Kidney (tissue), 14 donors: ENCODE data around the gene NDUFV3. TPM values are rescaled to one million over a fixed set of nuclear protein-coding genes. Genes with fewer than 3 reads are reported as not detected.
"Not testable (repeated sequence)": the region's sequence is repeated elsewhere in the genome, so short reads cannot be mapped to it uniquely, and the experiment has no call there.

Experiments used
- DNase-seq, 5 donors: peaks; one replicate each; pipeline ENCODE4 v3.0.0-alpha.2; 2013 to 2020
- FAIRE-seq: peaks from 2 replicates; lab custom pipeline; 2012; peaks lifted over from hg19 to GRCh38; lab: Jason Lieb, UNC
- H3K27ac ChIP-seq, 2 donors: one replicate each; pipeline ENCODE4 v1.7.0; 2013; ENCODE audit warnings: low read depth in 2 of 2, low read length in 2 of 2, inconsistent platforms in 1 of 2
- H3K27me3 ChIP-seq: one replicate; pipeline ENCODE4 v1.7.1; 2013; ENCODE audit warnings: low read length, inconsistent platforms; ENCODE audit not compliant: control insufficient read depth, insufficient read depth
- H3K36me3 ChIP-seq, 3 donors: one replicate each; pipeline versions ENCODE4 v1.7.0 to v1.7.1; 2013; ENCODE audit warnings: low read length in 3 of 3, control low read depth in 1 of 3, inconsistent platforms in 1 of 3; ENCODE audit not compliant: insufficient read depth in 3 of 3, control insufficient read depth in 2 of 3
- H3K4me1 ChIP-seq, 3 donors: one replicate each; pipeline versions ENCODE4 v1.7.0 to v1.7.1; 2013; ENCODE audit warnings: low read length in 3 of 3, inconsistent platforms in 1 of 3, low read depth in 1 of 3; ENCODE audit not compliant: control insufficient read depth in 2 of 3, insufficient read depth in 2 of 3
- H3K4me3 ChIP-seq, 3 donors: one replicate each; pipeline versions ENCODE4 v1.7.0 to v1.8.1; 2013; ENCODE audit warnings: low read length in 3 of 3, control low read depth in 1 of 3, inconsistent platforms in 1 of 3
- H3K9ac ChIP-seq, 3 donors: one replicate each; pipeline versions ENCODE4 v1.7.0 to v1.7.1; 2013; ENCODE audit warnings: low read length in 3 of 3, control low read depth in 1 of 3, inconsistent platforms in 1 of 3
- H3K9me3 ChIP-seq, 3 donors: one replicate each; pipeline versions ENCODE4 v1.7.0 to v1.7.1; 2013; ENCODE audit warnings: low read length in 3 of 3, control low read depth in 1 of 3, inconsistent platforms in 1 of 3; ENCODE audit not compliant: control insufficient read depth in 2 of 3, insufficient read depth in 1 of 3
- CTCF ChIP-seq: IDR thresholded peaks from 3 replicates; pipeline ENCODE4 v1.5.1; 2012; ENCODE audit warnings: mild to moderate bottlenecking, moderate library complexity, borderline replicate concordance; ENCODE audit not compliant: insufficient read depth; ENCODE audit errors: extremely low read depth
- intact Hi-C: fragments of 100-400 bp; cut with DNase I; formaldehyde crosslinking; loops from one replicate; pipeline ENCODE4 v1.11.1; 2022
- polyA plus RNA-seq: library from polyadenylated mRNA; stranded (reverse); fragments of 350-450 nt; fragmentation: Illumina TruSeq; extraction: RNeasy Lipid Tissue Mini Kit (QIAGEN cat#74804); gene quantifications from one replicate; pipeline ENCODE4 v1.2.3, GENCODE V29; 2014; ENCODE audit warnings: low read depth, low replicate concordance; ENCODE audit not compliant: insufficient read depth
- total RNA-seq: library from RNA; stranded (reverse); fragmentation: NEBNext Ultra II Directional; extraction: Animal tissue kit (Norgen Biotek cat#: 25700); gene quantifications from one replicate; pipeline ENCODE4 v1.2.1, GENCODE V29; 2021
- donor health status: control.
- donor health status: control.
- donor health status: control.
- donor health status: control.
- donor health status: control.
- donor health status: DM: yes; HTN: yes; CAD: no.
- donor health status: Normal renal cell carcinoma (clear cell type).

NDUFV3 gene
- total and polyA plus RNA-seq, 2 donors from 2014 or later: 29.6 to 37.0 TPM

DNA sequence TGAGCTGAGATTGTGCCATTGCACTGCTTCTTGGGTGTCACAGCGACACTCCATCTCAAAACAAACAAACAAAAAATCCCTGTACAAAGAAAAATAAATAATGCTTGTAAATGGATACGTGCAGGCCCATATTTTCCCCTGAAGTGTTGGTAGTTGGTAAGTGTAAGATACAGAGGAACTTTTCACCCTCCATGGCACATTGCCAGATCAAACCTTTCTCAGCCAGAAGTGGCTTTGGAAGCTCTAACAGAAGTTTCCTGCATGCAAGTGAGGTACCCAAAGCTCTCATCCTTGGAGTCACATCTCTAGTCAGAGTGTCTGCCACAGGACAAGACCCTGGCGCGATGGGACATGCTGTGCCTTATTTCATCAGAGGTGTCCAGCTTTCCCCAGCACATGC is 7.3 kb downstream of the NDUFV3 start:
- Histone ChIP-seq H3K9ac (no peak overlapping the region), H3K4me1 (peaks cover 0 to 2% (median 0%) of the 10 kb centered on the region in 3 donors), H3K4me3 (no peak overlapping the region), H3K27ac (no peak overlapping the region), H3K27me3 (no peaks in the 10 kb centered on the region), H3K9me3 (no peaks in the 10 kb centered on the region), H3K36me3 (peaks cover 4 to 27% (median 26%) of the 10 kb centered on the region in 3 donors)
- FAIRE-seq (no peak), DNase-seq (no peak)
- TF ChIP-seq CTCF: no peak
- intact Hi-C loops: no loop called here

DNA sequence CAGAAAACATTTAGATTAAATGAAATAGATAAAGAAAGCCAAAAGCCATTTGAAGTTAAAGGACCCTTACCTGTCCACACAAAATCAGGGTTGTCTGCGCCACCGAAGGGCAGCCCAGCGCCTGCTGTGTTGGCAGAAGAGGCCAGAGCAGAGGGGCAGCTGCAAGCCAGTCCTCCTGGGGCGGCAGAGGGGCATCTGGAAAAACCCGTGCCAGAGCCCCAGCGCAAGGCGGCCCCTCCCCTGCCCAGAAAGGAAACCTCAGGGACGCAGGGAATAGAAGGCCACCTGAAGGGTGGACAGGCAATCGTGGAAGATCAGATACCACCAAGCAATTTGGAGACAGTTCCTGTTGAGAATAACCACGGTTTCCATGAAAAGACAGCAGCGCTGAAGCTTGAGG is 10.7 kb downstream of the NDUFV3 start:
- DNase-seq: no peak
- Histone ChIP-seq H3K4me3 (no peak overlapping the region), H3K9me3 (no peaks in the 10 kb centered on the region), H3K36me3 (peaks cover 6 to 30% (median 25%) of the 10 kb centered on the region in 3 donors), H3K9ac (no peak overlapping the region), H3K27ac (no peak overlapping the region), H3K27me3 (no peaks in the 10 kb centered on the region), H3K4me1 (no peaks in the 10 kb centered on the region)
- FAIRE-seq: no peak
- no peak for TF ChIP-seq CTCF
- intact Hi-C loops: no loop called here

DNA sequence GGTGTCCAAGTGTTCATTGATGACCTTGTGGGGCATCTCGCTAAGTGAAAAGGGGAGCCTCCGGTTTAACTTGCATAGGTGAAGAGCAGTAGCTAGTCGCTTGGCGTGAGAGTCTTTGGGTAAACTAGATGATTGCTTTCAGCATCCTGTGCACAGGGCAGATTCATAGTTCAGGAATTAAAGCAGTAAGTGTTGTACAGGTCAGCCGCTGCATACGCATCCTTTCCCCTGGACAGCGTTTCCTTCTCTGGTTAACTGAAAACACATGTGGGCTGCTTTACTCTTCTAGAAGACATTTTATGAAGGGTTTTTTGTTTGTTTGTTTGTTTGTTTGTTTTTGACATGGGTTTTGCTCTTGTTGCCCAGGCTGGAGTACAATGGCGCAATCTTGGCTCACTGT is 12.1 kb downstream of the NDUFV3 start:
- Histone ChIP-seq H3K9me3 (no peaks in the 10 kb centered on the region), H3K9ac (no peak overlapping the region), H3K27me3 (no peaks in the 10 kb centered on the region), H3K27ac (no peak overlapping the region), H3K4me1 (no peaks in the 10 kb centered on the region), H3K36me3 (peaks cover 7 to 35% (median 29%) of the 10 kb centered on the region in 3 donors), H3K4me3 (no peak overlapping the region)
- TF ChIP-seq CTCF: no peak
- FAIRE-seq (no peak), DNase-seq (no peak)
- intact Hi-C loops: no loop called here

DNA sequence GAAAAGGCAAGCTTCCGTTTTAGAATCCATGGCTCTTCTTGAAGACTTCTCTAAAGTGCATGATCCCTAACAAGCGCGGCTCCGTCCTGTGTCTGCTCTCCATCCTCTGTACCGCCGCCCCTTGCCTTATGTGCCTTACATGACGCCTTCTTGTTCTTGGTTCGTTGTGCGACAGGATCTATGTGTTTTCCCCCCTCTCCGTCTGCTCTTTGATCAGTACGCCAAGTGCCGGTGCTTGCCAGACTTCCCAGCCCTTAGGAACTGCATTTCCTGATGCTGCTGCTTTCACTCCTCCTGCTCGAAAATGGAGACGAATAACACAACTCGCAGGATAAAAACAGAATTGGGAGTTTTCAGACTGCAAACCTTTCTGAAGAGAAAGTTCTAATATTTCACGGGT is 13.1 kb downstream of the NDUFV3 start:
- no peak overlapping the region for H3K9ac ChIP-seq
- no peaks in the 10 kb centered on the region for H3K4me1 ChIP-seq
- peaks cover 8 to 33% (median 29%) of the 10 kb centered on the region in 3 donors for H3K36me3 ChIP-seq
- DNase-seq: no peak
- no peak for TF ChIP-seq CTCF
- H3K27me3 ChIP-seq: no peaks in the 10 kb centered on the region
- no peak for FAIRE-seq
- intact Hi-C loops: no loop called here
- H3K27ac ChIP-seq: no peak overlapping the region
- H3K4me3 ChIP-seq: no peak overlapping the region
- H3K9me3 ChIP-seq: no peaks in the 10 kb centered on the region

DNA sequence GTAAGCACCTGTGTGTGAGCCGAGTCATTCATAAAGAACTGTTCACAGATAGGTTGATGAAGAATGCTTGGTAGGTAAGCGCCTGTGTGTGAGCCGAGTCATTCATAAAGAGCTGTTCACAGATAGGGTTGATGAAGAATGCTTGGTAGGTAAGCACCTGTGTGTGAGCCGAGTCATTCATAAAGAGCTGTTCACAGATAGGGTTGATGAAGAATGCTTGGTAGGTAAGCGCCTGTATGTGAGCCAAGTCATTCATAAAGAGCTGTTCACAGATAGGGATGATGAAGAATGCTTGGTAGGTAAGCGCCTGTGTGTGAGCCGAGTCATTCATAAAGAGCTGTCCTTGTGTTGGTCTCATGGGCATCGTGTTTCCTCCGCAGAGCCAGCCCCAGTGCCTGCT is 15.4 kb downstream of the NDUFV3 start:
- H3K27ac ChIP-seq, FAIRE-seq, DNase-seq, H3K4me3 ChIP-seq, H3K4me1 ChIP-seq, intact Hi-C loops, H3K9ac ChIP-seq, H3K9me3 ChIP-seq, H3K27me3 ChIP-seq: not testable (repeated sequence)
- H3K36me3 ChIP-seq: peaks cover 8 to 32% (median 25%) of the 10 kb centered on the region in 3 donors

- H3K4me1 ChIP-seq, FAIRE-seq, intact Hi-C loops, DNase-seq, H3K9me3 ChIP-seq, H3K27ac ChIP-seq, H3K4me3 ChIP-seq, H3K9ac ChIP-seq, H3K27me3 ChIP-seq: not testable (repeated sequence)
- peaks cover 4 to 19% (median 15%) of the 10 kb centered on the region in 3 donors for H3K36me3 ChIP-seq
Observed at GRCh38 chr21:42911920-42912319, 18.8 kb downstream of the NDUFV3 start.
